ENCODE data around the gene ZBTB47. TPM values are rescaled to one million over a fixed set of nuclear protein-coding genes. Genes with fewer than 3 reads are reported as not detected.

Gene ZBTB47
- total RNA-seq, 2 donors from 2014 or later = 4.0 to 9.0 TPM

DNA sequence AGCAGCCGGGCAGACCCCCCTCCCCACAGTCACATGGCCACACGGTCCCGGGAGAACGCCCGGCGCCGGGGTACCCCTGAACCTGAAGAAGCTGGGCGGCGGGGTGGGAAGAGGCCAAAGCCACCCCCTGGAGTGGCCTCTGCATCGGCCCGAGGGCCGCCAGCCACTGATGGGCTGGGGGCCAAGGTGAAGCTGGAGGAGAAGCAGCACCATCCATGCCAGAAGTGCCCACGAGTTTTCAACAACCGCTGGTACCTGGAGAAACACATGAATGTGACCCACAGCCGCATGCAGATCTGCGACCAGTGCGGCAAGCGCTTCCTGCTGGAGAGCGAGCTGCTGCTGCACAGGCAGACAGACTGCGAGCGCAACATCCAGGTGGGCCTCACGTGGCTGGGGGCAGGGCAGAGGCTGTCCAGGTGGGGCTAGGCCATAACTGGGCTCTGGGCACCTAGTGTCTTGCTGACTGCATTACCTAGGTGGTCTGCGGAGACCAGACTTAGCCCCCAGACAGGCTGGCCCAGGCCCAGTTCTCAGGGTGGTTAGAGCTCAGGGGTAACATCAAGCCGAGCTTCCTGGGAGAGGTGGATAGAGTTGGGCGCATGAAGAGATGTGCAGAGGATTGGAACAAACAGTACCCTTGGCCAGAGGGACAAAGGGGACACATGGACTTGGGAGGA lies 6.1 kb downstream of the ZBTB47 start:
- Histone ChIP-seq H3K9ac (ENCODE audit: low read depth in 2 of 2, low read length in 2 of 2) (no peak overlapping the region), H3K9me3 (no peaks in the 10 kb centered on the region), H3K4me3 (no peak overlapping the region), H3K4me1 (no peaks in the 10 kb centered on the region), H3K27me3 (no peaks in the 10 kb centered on the region), H3K27ac (no peak overlapping the region), H3K36me3 (no peaks in the 10 kb centered on the region)
- intact Hi-C loops (cut with DNase I) = loop anchor here (5.0 kb wide), 1 partner anchor 83 kb away; no protein-coding TSS in a partner anchor
- TF ChIP-seq, protein P1, sequence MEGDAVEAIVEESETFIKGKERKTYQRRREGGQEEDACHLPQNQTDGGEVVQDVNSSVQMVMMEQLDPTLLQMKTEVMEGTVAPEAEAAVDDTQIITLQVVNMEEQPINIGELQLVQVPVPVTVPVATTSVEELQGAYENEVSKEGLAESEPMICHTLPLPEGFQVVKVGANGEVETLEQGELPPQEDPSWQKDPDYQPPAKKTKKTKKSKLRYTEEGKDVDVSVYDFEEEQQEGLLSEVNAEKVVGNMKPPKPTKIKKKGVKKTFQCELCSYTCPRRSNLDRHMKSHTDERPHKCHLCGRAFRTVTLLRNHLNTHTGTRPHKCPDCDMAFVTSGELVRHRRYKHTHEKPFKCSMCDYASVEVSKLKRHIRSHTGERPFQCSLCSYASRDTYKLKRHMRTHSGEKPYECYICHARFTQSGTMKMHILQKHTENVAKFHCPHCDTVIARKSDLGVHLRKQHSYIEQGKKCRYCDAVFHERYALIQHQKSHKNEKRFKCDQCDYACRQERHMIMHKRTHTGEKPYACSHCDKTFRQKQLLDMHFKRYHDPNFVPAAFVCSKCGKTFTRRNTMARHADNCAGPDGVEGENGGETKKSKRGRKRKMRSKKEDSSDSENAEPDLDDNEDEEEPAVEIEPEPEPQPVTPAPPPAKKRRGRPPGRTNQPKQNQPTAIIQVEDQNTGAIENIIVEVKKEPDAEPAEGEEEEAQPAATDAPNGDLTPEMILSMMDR (IDR thresholded peaks at IDR 0.05) = no peak
- no peak for DNase-seq

DNA sequence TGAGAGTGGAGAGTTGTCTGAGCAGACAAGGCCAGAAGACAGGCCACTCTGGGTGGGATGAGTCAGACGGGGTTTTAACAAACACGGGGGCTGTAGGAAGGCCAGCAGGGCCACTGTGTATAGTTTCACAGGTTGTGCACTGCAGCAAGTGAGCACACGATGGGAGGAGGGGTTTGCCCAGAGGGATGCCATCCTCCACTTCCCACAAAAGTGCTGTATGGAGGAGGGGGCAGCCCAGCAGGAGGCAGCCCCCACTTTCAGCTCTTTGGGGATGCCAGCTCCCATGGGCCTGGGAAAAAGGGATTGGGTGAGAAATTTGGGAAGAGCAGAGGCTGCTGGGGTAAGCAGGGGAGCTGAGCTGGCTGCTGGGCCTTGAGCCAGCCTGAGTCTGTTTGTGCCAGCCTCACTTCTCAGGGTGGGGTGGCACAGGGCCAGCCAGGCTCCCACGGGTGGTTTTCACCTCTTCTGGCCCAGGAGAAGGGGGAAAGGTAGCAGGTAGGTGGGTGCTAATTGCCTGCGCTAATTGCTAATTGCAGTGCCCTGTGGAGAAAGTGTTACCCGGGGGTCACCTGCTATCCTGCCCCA lies 6.7 kb downstream of the ZBTB47 start:
- TF ChIP-seq, protein P1 (IDR thresholded peaks at IDR 0.05) = no peak
- DNase-seq = no peak
- H3K27me3 ChIP-seq = no peaks in the 10 kb centered on the region
- H3K4me3 ChIP-seq = no peak overlapping the region
- H3K9me3 ChIP-seq = no peaks in the 10 kb centered on the region
- H3K36me3 ChIP-seq = no peaks in the 10 kb centered on the region
- H3K27ac ChIP-seq = no peak overlapping the region
- intact Hi-C loops (cut with DNase I) = no loop called here
- no peak overlapping the region for H3K9ac ChIP-seq (ENCODE audit: low read depth in 2 of 2, low read length in 2 of 2)
- H3K4me1 ChIP-seq = no peaks in the 10 kb centered on the region

- no peaks in the 10 kb centered on the region for H3K4me1 ChIP-seq
These were observed 7.4 kb downstream of the ZBTB47 start for GRCh38 chr3:42660898-42661297.

DNA sequence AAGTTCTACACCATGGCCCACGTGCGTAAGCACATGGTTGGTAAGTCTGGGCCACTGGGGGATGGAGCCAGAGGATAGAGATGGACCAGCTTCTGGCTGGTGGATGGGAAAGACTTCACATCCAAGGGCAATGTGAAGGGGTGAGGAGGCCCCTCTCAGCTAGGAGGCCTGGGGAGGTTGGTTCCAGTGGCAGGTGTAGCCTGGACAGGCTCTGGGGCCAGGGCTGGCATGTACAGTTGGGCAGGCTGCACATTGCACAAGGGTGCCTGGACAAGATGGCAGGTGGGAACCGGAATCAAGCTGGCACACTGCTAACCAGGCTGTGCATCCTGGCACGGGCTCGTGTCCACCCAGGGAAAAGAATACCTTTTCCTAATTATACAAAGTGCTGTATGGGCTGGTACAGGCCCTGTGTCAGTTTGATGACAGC lies 8.1 kb downstream of the ZBTB47 start:
- H3K36me3 ChIP-seq = no peaks in the 10 kb centered on the region

More at GRCh38 chr3:42660898-42661297, 7.4 kb downstream of the ZBTB47 start:
- no peak for DNase-seq
- intact Hi-C loops (cut with DNase I) = no loop called here
- TF ChIP-seq, protein P1 (IDR thresholded peaks at IDR 0.05) = no peak
- H3K27ac ChIP-seq = no peak overlapping the region
- H3K36me3 ChIP-seq = no peaks in the 10 kb centered on the region
- H3K4me3 ChIP-seq = no peak overlapping the region
- H3K27me3 ChIP-seq = no peaks in the 10 kb centered on the region
- no peak overlapping the region for H3K9ac ChIP-seq (ENCODE audit: low read depth in 2 of 2, low read length in 2 of 2)
- H3K9me3 ChIP-seq = no peaks in the 10 kb centered on the region

GRCh38 chr3:42662037-42662812 lies 8.7 kb downstream of the ZBTB47 start:
- DNase-seq = no peak
- TF ChIP-seq, protein P1 (IDR thresholded peaks at IDR 0.05) = no peak
- no peaks in the 10 kb centered on the region for H3K4me1 ChIP-seq
- H3K27me3 ChIP-seq = no peaks in the 10 kb centered on the region
- no peak overlapping the region for H3K27ac ChIP-seq
- no peak overlapping the region for H3K4me3 ChIP-seq
- no peaks in the 10 kb centered on the region for H3K9me3 ChIP-seq
- H3K36me3 ChIP-seq = no peaks in the 10 kb centered on the region
- no peak overlapping the region for H3K9ac ChIP-seq (ENCODE audit: low read depth in 2 of 2, low read length in 2 of 2)
- intact Hi-C loops (cut with DNase I) = no loop called here

More for the DNA sequence above, 8.1 kb downstream of the ZBTB47 start:
- H3K4me1 ChIP-seq = no peaks in the 10 kb centered on the region
- no peaks in the 10 kb centered on the region for H3K27me3 ChIP-seq
- no peak overlapping the region for H3K4me3 ChIP-seq
- H3K27ac ChIP-seq = no peak overlapping the region
- no peaks in the 10 kb centered on the region for H3K9me3 ChIP-seq
- H3K9ac ChIP-seq (ENCODE audit: low read depth in 2 of 2, low read length in 2 of 2) = no peak overlapping the region
- intact Hi-C loops (cut with DNase I) = no loop called here
- TF ChIP-seq, protein P1 (IDR thresholded peaks at IDR 0.05) = no peak
- no peak for DNase-seq

All from colonic mucosa (tissue), 4 donors.